ENCODE results near the gene APRT. TPM values are rescaled to one million over a fixed set of nuclear protein-coding genes. Genes with fewer than 3 reads are reported as not detected.
A peak's percentile ranks its signal among the peaks of the same experiment; 100 is the strongest.

Gene APRT
- total and polyA plus RNA-seq, 9 of the 15 experiments (the other 6 are each of a cell fraction or from before 2014, with no cell fraction given) = 41.7 to 409 (median 146) TPM

DNA sequence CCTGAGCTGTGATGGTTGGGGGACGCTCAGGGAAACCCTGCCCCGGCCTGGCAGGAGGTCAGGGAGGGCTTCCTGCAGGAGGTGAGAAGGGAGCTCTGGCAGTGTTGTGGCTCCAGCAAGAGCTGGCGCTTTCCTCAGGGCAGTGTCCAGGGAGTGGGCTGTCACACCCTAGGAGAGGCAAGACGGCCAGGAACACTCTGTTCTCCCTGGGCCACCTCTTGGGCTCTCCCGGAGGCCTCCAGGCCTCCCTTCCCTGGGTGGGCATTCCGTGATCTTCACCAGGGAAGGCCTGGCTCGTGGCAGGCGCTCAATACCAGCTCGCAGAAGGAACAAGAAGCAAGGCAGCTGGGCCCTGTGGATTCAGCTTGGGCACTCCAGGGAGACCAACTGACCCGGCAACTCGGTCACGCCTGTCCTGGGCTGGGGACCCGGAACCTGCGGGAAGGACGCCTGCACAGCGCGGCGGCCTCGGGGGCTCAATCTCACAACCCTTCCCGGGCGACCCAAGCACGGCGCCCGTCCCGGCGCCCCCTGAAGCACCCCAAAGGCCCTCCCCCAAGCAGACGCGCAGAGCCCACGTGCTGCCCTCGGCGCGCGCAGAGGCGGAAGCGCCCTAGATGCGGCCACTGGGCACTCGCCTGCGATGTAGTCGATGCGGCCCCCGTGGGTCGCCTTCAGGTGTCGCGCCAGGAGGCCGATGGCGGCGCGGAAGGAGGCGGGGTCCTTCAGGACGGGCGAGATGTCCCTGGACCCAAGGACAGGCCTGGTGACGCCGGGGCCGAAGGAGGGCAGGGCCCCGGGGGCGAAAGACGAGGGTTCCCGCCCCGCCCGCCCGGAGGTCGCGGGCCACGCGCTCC lies 588 bp downstream of the APRT start (continued):
- TF ChIP-seq, protein P1, sequence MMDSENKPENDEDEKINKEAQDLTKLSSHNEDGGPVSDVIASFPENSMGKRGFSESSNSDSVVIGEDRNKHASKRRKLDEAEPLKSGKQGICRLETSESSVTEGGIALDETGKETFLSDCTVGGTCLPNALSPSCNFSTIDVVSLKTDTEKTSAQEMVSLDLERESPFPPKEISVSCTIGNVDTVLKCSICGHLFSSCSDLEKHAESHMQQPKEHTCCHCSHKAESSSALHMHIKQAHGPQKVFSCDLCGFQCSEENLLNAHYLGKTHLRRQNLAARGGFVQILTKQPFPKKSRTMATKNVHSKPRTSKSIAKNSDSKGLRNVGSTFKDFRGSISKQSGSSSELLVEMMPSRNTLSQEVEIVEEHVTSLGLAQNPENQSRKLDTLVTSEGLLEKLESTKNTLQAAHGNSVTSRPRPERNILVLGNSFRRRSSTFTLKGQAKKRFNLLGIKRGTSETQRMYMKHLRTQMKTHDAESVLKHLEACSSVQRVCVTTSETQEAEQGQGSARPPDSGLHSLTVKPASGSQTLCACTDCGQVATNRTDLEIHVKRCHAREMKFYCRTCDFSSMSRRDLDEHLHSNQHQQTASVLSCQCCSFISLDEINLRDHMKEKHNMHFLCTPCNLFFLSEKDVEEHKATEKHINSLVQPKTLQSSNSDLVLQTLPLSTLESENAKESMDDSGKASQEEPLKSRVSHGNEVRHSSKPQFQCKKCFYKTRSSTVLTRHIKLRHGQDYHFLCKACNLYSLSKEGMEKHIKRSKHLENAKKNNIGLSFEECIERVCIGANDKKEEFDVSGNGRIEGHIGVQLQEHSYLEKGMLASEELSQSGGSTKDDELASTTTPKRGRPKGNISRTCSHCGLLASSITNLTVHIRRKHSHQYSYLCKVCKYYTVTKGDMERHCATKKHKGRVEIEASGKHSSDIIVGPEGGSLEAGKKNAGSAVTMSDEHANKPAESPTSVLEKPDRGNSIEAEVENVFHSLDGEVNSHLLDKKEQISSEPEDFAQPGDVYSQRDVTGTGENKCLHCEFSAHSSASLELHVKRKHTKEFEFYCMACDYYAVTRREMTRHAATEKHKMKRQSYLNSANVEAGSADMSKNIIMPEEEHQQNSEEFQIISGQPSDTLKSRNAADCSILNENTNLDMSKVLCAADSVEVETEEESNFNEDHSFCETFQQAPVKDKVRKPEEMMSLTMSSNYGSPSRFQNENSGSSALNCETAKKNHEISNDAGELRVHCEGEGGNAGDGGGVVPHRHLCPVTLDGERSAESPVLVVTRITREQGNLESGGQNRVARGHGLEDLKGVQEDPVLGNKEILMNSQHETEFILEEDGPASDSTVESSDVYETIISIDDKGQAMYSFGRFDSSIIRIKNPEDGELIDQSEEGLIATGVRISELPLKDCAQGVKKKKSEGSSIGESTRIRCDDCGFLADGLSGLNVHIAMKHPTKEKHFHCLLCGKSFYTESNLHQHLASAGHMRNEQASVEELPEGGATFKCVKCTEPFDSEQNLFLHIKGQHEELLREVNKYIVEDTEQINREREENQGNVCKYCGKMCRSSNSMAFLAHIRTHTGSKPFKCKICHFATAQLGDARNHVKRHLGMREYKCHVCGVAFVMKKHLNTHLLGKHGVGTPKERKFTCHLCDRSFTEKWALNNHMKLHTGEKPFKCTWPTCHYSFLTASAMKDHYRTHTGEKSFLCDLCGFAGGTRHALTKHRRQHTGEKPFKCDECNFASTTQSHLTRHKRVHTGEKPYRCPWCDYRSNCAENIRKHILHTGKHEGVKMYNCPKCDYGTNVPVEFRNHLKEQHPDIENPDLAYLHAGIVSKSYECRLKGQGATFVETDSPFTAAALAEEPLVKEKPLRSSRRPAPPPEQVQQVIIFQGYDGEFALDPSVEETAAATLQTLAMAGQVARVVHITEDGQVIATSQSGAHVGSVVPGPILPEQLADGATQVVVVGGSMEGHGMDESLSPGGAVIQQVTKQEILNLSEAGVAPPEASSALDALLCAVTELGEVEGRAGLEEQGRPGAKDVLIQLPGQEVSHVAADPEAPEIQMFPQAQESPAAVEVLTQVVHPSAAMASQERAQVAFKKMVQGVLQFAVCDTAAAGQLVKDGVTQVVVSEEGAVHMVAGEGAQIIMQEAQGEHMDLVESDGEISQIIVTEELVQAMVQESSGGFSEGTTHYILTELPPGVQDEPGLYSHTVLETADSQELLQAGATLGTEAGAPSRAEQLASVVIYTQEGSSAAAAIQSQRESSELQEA (IDR thresholded peaks at IDR 0.05; ENCODE audit: low read depth) = no peak
- TF ChIP-seq JUND (IDR thresholded peaks at IDR 0.05; ENCODE audit: borderline replicate concordance, low read depth, low read length) (no peak), JUND (tag; IDR thresholded peaks at IDR 0.05; ENCODE audit: borderline replicate concordance, low read depth, low read length) (no peak), KLF6 (CRISPR knock-in tag; IDR thresholded peaks at IDR 0.05; ENCODE audit: borderline replicate concordance) (no peak), CBFA2T3 (IDR thresholded peaks at IDR 0.05) (no peak), EHMT2 (IDR thresholded peaks at IDR 0.05) (no peak), POLR2G (IDR thresholded peaks at IDR 0.05; ENCODE audit: low read depth, low read length) (peak; percentile 79), RCOR1 (IDR thresholded peaks at IDR 0.05; ENCODE audit: borderline replicate concordance in 1 of 2, low read depth in 2 of 2, low read length in 2 of 2) (no peak), MTF1 (CRISPR knock-in tag; IDR thresholded peaks at IDR 0.05; ENCODE audit: borderline replicate concordance) (no peak), ZFPM2 (CRISPR knock-in tag; IDR thresholded peaks at IDR 0.05) (no peak), SNRNP70 (optimal IDR thresholded peaks at IDR 0.05; ENCODE audit: low read depth, low read length) (peak; percentile 59), HDAC8 (tag; IDR thresholded peaks at IDR 0.05) (0 out of 2 replicates have a peak, but pooled peaks have one; percentile 51), SAP30 (IDR thresholded peaks at IDR 0.05; ENCODE audit: borderline replicate concordance, insufficient read depth, low read depth, low read length, poor library complexity, severe bottlenecking) (peak; percentile 89), PCBP2 (IDR thresholded peaks at IDR 0.05; ENCODE audit: low read depth, low read length, poor library complexity, severe bottlenecking) (peak; percentile 18)
- TF ChIP-seq, protein P2, sequence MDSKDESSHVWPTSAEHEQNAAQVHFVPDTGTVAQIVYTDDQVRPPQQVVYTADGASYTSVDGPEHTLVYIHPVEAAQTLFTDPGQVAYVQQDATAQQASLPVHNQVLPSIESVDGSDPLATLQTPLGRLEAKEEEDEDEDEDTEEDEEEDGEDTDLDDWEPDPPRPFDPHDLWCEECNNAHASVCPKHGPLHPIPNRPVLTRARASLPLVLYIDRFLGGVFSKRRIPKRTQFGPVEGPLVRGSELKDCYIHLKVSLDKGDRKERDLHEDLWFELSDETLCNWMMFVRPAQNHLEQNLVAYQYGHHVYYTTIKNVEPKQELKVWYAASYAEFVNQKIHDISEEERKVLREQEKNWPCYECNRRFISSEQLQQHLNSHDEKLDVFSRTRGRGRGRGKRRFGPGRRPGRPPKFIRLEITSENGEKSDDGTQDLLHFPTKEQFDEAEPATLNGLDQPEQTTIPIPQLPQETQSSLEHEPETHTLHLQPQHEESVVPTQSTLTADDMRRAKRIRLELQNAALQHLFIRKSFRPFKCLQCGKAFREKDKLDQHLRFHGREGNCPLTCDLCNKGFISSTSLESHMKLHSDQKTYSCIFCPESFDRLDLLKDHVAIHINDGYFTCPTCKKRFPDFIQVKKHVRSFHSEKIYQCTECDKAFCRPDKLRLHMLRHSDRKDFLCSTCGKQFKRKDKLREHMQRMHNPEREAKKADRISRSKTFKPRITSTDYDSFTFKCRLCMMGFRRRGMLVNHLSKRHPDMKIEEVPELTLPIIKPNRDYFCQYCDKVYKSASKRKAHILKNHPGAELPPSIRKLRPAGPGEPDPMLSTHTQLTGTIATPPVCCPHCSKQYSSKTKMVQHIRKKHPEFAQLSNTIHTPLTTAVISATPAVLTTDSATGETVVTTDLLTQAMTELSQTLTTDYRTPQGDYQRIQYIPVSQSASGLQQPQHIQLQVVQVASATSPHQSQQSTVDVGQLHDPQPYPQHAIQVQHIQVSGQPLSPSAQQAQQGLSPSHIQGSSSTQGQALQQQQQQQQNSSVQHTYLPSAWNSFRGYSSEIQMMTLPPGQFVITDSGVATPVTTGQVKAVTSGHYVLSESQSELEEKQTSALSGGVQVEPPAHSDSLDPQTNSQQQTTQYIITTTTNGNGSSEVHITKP (IDR thresholded peaks at IDR 0.05; ENCODE audit: partially characterized antibody) = peak; percentile 6
